PFSK-1 (cell line): Measurements from ENCODE around the gene DNM3.

Experiments used
- POLR2AphosphoS5 ChIP-seq: IDR thresholded peaks from 2 replicates; pipeline ENCODE4 v1.6.1; 2012; ENCODE audit warnings: low read depth, mild to moderate bottlenecking, control low read depth, low read length, moderate library complexity
- REST ChIP-seq, 2 experiments: IDR thresholded peaks; 2 replicates each; pipeline versions ENCODE4 v1.6.1 to v1.8.0; 2011 to 2012; ENCODE audit warnings: low read depth in 2 of 2, low read length in 2 of 2, control low read depth in 1 of 2, inconsistent platforms in 1 of 2, mild to moderate bottlenecking in 1 of 2, moderate library complexity in 1 of 2; ENCODE audit not compliant: insufficient read depth in 1 of 2
- SIN3A ChIP-seq: IDR thresholded peaks from 2 replicates; pipeline ENCODE4 v1.6.1; 2012; ENCODE audit warnings: mild to moderate bottlenecking, low read length, moderate library complexity, borderline replicate concordance; ENCODE audit not compliant: insufficient read depth

GRCh38 chr1:172405912-172406311 is 564.6 kb downstream of the DNM3 start:
- no peak for TF ChIP-seq POLR2AphosphoS5
- TF ChIP-seq REST (IDR thresholded peaks at IDR 0.05; ENCODE audit: insufficient read depth in 1 of 2, low read depth in 2 of 2, low read length in 2 of 2): no peak
- TF ChIP-seq SIN3A: no peak
